H1 (cell line): ENCODE data around the gene GADD45A. TPM values are rescaled to one million over a fixed set of nuclear protein-coding genes. Genes with fewer than 3 reads are reported as not detected.

Source experiments
- CTCF ChIA-PET: fragments of 300-600 bp; sonication (Branson Sonifier 250); formaldehyde crosslinking; loops from one replicate; lab custom pipeline; 2021; ENCODE audit not compliant: partially characterized antibody; lab: Charles Lee
- POLR2A ChIA-PET: fragments of 300-600 bp; sonication (Branson Sonifier 250); formaldehyde crosslinking; loops from one replicate; lab custom pipeline; 2021; ENCODE audit warnings: inconsistent platforms; ENCODE audit not compliant: partially characterized antibody; lab: Charles Lee
- DNase-seq, 2 experiments: peaks; one replicate each; pipeline versions ENCODE4 v3.0.0 to v3.0.0-alpha.2; 2010 to 2022; ENCODE audit warnings: low spot score in 2 of 2, low read depth in 1 of 2, mixed read lengths in 1 of 2
- FAIRE-seq: peaks from 2 replicates; lab custom pipeline; 2011; peaks lifted over from hg19 to GRCh38; lab: Jason Lieb, UNC
- H2AFZ ChIP-seq: 2 replicates; pipeline ENCODE4 v1.8.1; 2012; ENCODE audit warnings: low read length, inconsistent platforms
- H2AK5ac ChIP-seq: 2 replicates; pipeline ENCODE4 v1.6.1; 2013; ENCODE audit warnings: low read depth, low read length
- H2BK120ac ChIP-seq: replicated peaks from 2 replicates; pipeline ENCODE3; 2013; ENCODE audit warnings: low read depth, low read length, inconsistent platforms
- H2BK12ac ChIP-seq: 2 replicates; pipeline ENCODE4 v1.6.1; 2013; ENCODE audit warnings: low read depth, low read length
- H2BK15ac ChIP-seq: 2 replicates; pipeline ENCODE4 v1.6.1; 2013; ENCODE audit warnings: low read length
- H2BK20ac ChIP-seq: 2 replicates; pipeline ENCODE4 v1.6.1; 2013; ENCODE audit warnings: low read length
- H2BK5ac ChIP-seq: 2 replicates; pipeline ENCODE4 v1.6.1; 2013; ENCODE audit warnings: low read depth, low read length
- H3K14ac ChIP-seq: 2 replicates; pipeline ENCODE4 v1.6.1; 2013; ENCODE audit warnings: inconsistent platforms; ENCODE audit not compliant: insufficient read length
- H3K18ac ChIP-seq: 2 replicates; pipeline ENCODE4 v1.6.1; 2013; ENCODE audit warnings: low read length; ENCODE audit errors: extremely low read depth
- H3K23ac ChIP-seq: 2 replicates; pipeline ENCODE4 v1.6.1; 2013; ENCODE audit warnings: inconsistent platforms; ENCODE audit not compliant: insufficient read length
- H3K23me2 ChIP-seq: 2 replicates; pipeline ENCODE4 v1.6.1; 2013; ENCODE audit warnings: low read depth, low read length
- H3K27ac ChIP-seq: 2 replicates; pipeline ENCODE4 v1.6.1; 2011; ENCODE audit warnings: low read depth, low read length, inconsistent platforms
- H3K27me3 ChIP-seq, 4 experiments: replicated peaks in 1 of 4; 1 replicate in 1 of 4; 2 replicates in 3 of 4; pipeline versions ENCODE4 v1.6.1 to v1.8.1; 2011 to 2013; ENCODE audit warnings: low read length in 3 of 4, mild to moderate bottlenecking in 3 of 4, inconsistent platforms in 2 of 4, mixed read lengths in 2 of 4, moderate library complexity in 1 of 4; ENCODE audit not compliant: control insufficient read depth in 3 of 4, insufficient read depth in 3 of 4; ENCODE audit errors: extremely low read depth in 1 of 4
- H3K36me3 ChIP-seq, 4 experiments: 2 replicates each; pipeline versions ENCODE4 v1.6.1 to v1.8.1; 2011 to 2013; ENCODE audit warnings: mild to moderate bottlenecking in 4 of 4, low read length in 3 of 4, moderate library complexity in 2 of 4, control low read depth in 1 of 4, inconsistent platforms in 1 of 4; ENCODE audit not compliant: insufficient read depth in 4 of 4, control insufficient read depth in 2 of 4
- H3K4ac ChIP-seq: replicated peaks from 2 replicates; pipeline ENCODE3; 2013; ENCODE audit warnings: low read length, low read depth, mixed read lengths, inconsistent platforms; ENCODE audit not compliant: insufficient read length
- H3K4me1 ChIP-seq, 4 experiments: replicated peaks in 1 of 4; 1 replicate in 1 of 4; 2 replicates in 3 of 4; pipeline versions ENCODE4 v1.6.1 to v1.8.1; 2011 to 2013; ENCODE audit warnings: low read length in 3 of 4, inconsistent platforms in 2 of 4, mixed read lengths in 1 of 4; ENCODE audit not compliant: insufficient read depth in 4 of 4, control insufficient read depth in 3 of 4
- H3K4me2 ChIP-seq, 2 experiments: 2 replicates each; pipeline versions ENCODE4 v1.6.1 to v1.8.1; 2011 to 2013; ENCODE audit warnings: low read depth in 2 of 2, low read length in 2 of 2, control low read depth in 1 of 2, inconsistent platforms in 1 of 2, mild to moderate bottlenecking in 1 of 2; ENCODE audit not compliant: insufficient read depth in 1 of 2
- H3K4me3 ChIP-seq, 4 experiments: fragments of 200-600, 300-600 bp in 1 of 4; sonication (generic), shearing (Covaris generic), sonication (Bioruptor Twin) in 1 of 4; 2 replicates each; pipeline versions ENCODE4 v1.5.1 to v1.8.1; 2011 to 2016; ENCODE audit warnings: low read length in 4 of 4, low read depth in 3 of 4, control low read depth in 2 of 4, inconsistent platforms in 2 of 4, mild to moderate bottlenecking in 2 of 4, mixed read lengths in 1 of 4, moderate library complexity in 1 of 4; ENCODE audit not compliant: insufficient read depth in 2 of 4; ENCODE audit errors: extremely low read depth in 1 of 4
- H3K56ac ChIP-seq: replicated peaks from 2 replicates; pipeline ENCODE3; 2013; ENCODE audit warnings: low read depth, mild to moderate bottlenecking, mixed read lengths, low read length, inconsistent platforms; ENCODE audit not compliant: insufficient read length
- H3K79me1 ChIP-seq: 2 replicates; pipeline ENCODE4 v1.6.1; 2013; ENCODE audit warnings: low read depth, low read length, control low read depth
- H3K79me2 ChIP-seq, 2 experiments: 2 replicates each; pipeline versions ENCODE4 v1.6.1 to v1.8.1; 2012 to 2013; ENCODE audit warnings: low read length in 2 of 2, mild to moderate bottlenecking in 2 of 2, inconsistent platforms in 1 of 2; ENCODE audit not compliant: insufficient read depth in 2 of 2, control insufficient read depth in 1 of 2
- H3K9ac ChIP-seq, 4 experiments: replicated peaks in 1 of 4; 1 replicate in 1 of 4; 2 replicates in 3 of 4; pipeline versions ENCODE4 v1.6.1 to v1.8.1; 2011 to 2013; ENCODE audit warnings: low read depth in 3 of 4, low read length in 3 of 4, control low read depth in 2 of 4, mild to moderate bottlenecking in 2 of 4, moderate library complexity in 2 of 4, inconsistent platforms in 1 of 4; ENCODE audit errors: extremely low read depth in 1 of 4
- H3K9me3 ChIP-seq, 2 experiments: 2 replicates each; pipeline versions ENCODE4 v1.6.1 to v1.8.1; 2012 to 2013; ENCODE audit warnings: mild to moderate bottlenecking in 2 of 2, moderate library complexity in 2 of 2, control low read depth in 1 of 2, inconsistent platforms in 1 of 2, low read depth in 1 of 2, low read length in 1 of 2, mixed read lengths in 1 of 2; ENCODE audit not compliant: insufficient read depth in 2 of 2
- H4K20me1 ChIP-seq, 2 experiments: replicated peaks in 1 of 2; 2 replicates each; pipeline versions ENCODE3 to v1.8.1; 2011 to 2013; ENCODE audit warnings: inconsistent platforms in 2 of 2, low read length in 2 of 2, mild to moderate bottlenecking in 1 of 2; ENCODE audit not compliant: insufficient read depth in 2 of 2, control insufficient read depth in 1 of 2
- H4K5ac ChIP-seq: 2 replicates; pipeline ENCODE4 v1.6.1; 2013; ENCODE audit warnings: low read length, low read depth, mixed read lengths, inconsistent platforms; ENCODE audit not compliant: insufficient read length
- H4K8ac ChIP-seq: 2 replicates; pipeline ENCODE4 v1.8.0; 2013; ENCODE audit warnings: mild to moderate bottlenecking, moderate library complexity, low read length, inconsistent platforms; ENCODE audit not compliant: insufficient read depth; ENCODE audit errors: extremely low read depth
- H4K91ac ChIP-seq: replicated peaks from 2 replicates; pipeline ENCODE3; 2013; ENCODE audit warnings: low read length, mixed read lengths, inconsistent platforms; ENCODE audit not compliant: insufficient read length
- ATF3 ChIP-seq: IDR thresholded peaks from 2 replicates; pipeline ENCODE4 v1.6.1; 2011; ENCODE audit warnings: low read depth, mild to moderate bottlenecking, low read length; ENCODE audit not compliant: insufficient read depth
- BACH1 ChIP-seq: IDR thresholded peaks from 2 replicates; pipeline ENCODE4 v1.6.1; 2012; ENCODE audit warnings: low read length, improper control_type of control experiment
- BRCA1 ChIP-seq: IDR thresholded peaks from 2 replicates; pipeline ENCODE4 v1.6.1; 2012; ENCODE audit warnings: low read depth, low read length, improper control_type of control experiment
- CHD2 ChIP-seq: IDR thresholded peaks from 2 replicates; pipeline ENCODE4 v1.6.1; 2012; ENCODE audit warnings: low read length, improper control_type of control experiment
- SIN3A ChIP-seq, 2 experiments: IDR thresholded peaks in 1 of 2; conservative IDR thresholded peaks in 1 of 2; 2 replicates each; pipeline ENCODE4 v1.6.1; 2011 to 2012; ENCODE audit warnings: low read length in 2 of 2, improper control_type of control experiment in 1 of 2, low read depth in 1 of 2, mild to moderate bottlenecking in 1 of 2
- WGBS, 2 experiments: shearing (Covaris generic) in 1 of 2; methylation state at CpG; one replicate each; pipeline versions ENCODE4 v1.1.6 to v1.1.7; 2013 to 2015; ENCODE audit warnings: low lambda C conversion rate in 2 of 2, mixed read lengths in 2 of 2, inconsistent platforms in 1 of 2, low coverage in 1 of 2, missing lambda C conversion rate in 1 of 2; ENCODE audit not compliant: insufficient replicate concordance in 2 of 2, insufficient coverage in 1 of 2, insufficient read length in 1 of 2; ENCODE audit errors: extremely low coverage in 1 of 2, missing lambda C conversion rate in 1 of 2; 5-methylcytosine and 5-hydroxymethylcytosine counted together
- polyA plus RNA-seq, 7 experiments: library from polyadenylated mRNA; depleted of rRNA in 3 of 7; stranded (reverse) in 5 of 7; unstranded in 2 of 7; fragments of >200 nt in 5 of 7; fragments of 200-250 nt in 2 of 7; gene quantifications; 1 replicate in 5 of 7; 2 replicates in 1 of 7; 4 replicates in 1 of 7; pipeline versions ENCODE4 v1.2.1 to v1.2.3, GENCODE V29; 2011 to 2013; ENCODE audit warnings: missing spikeins in 2 of 7, mixed read lengths in 2 of 7
- total RNA-seq: library from RNA; stranded (reverse); fragmentation: NEBNext Ultra II Directional; extraction: Animal tissue kit (Norgen Biotek cat#: 25700); gene quantifications from 2 replicates; pipeline ENCODE4 v1.2.1, GENCODE V29; 2021

The GADD45A gene
- total and polyA plus RNA-seq, 2 of the 8 experiments (the other 6 are each of a cell fraction or from before 2014, with no cell fraction given), result 7.6 to 15.6 TPM

GRCh38 chr1:67711855-67712212 is 26.8 kb downstream of the GADD45A start:
- H2BK120ac ChIP-seq, result no peak overlapping the region
- FAIRE-seq (no peak), DNase-seq (no peak)
- H3K4me2 ChIP-seq, result no peak overlapping the region
- peaks cover 0 to 1% (median 0%) of the 10 kb centered on the region in 4 experiments; a peak in 1 of 7 replicates for H3K27me3 ChIP-seq
- H2AFZ ChIP-seq, result no peak overlapping the region
- 92% methylated on average over 2 of the region's 2 CpGs; no CpG with 5 or more reads in 1 of the 2 experiments for WGBS, 2 experiments
- no peak overlapping the region for H4K8ac ChIP-seq
- POLR2A ChIA-PET, result no interaction called here
- H2BK20ac ChIP-seq, result no peak overlapping the region
- no peak overlapping the region for H3K23ac ChIP-seq
- no peaks in the 10 kb centered on the region for H3K79me1 ChIP-seq
- H4K91ac ChIP-seq, result no peak overlapping the region
- H3K14ac ChIP-seq, result no peak overlapping the region
- H3K23me2 ChIP-seq, result no peaks in the 10 kb centered on the region
- H3K9me3 ChIP-seq, result no peaks in the 10 kb centered on the region
- peaks cover 0 to 4% (median 0%) of the 10 kb centered on the region in 4 experiments; a peak in 1 of 7 replicates for H3K4me1 ChIP-seq
- H4K20me1 ChIP-seq, result peaks cover 0 to 2% of the 10 kb centered on the region in 2 experiments
- H3K4me3 ChIP-seq, result no peak overlapping the region
- no peak overlapping the region for H2AK5ac ChIP-seq
- H3K18ac ChIP-seq, result no peak overlapping the region
- H3K79me2 ChIP-seq, result no peaks in the 10 kb centered on the region
- H3K36me3 ChIP-seq, result no peaks in the 10 kb centered on the region
- H4K5ac ChIP-seq, result no peak overlapping the region
- H3K27ac ChIP-seq, result no peak overlapping the region
- no peak overlapping the region for H2BK5ac ChIP-seq
- CTCF ChIA-PET, result interaction anchor here (0.6 to 5.8 kb wide), 8 partner anchors 9 to 177 kb away, joined by 3 to 40 read pairs (median 3); no protein-coding TSS in a partner anchor
- H2BK12ac ChIP-seq, result no peak overlapping the region
- no peak overlapping the region for H3K56ac ChIP-seq
- H3K9ac ChIP-seq, result no peak overlapping the region
- no peak overlapping the region for H3K4ac ChIP-seq
- no peak overlapping the region for H2BK15ac ChIP-seq
- TF ChIP-seq CHD2 (no peak), ATF3 (no peak), BRCA1 (no peak), SIN3A (conservative IDR thresholded peaks at IDR 0.05 in 1 of 2, IDR thresholded peaks at IDR 0.05 in 1 of 2; ENCODE audit: low read depth in 1 of 2, low read length in 2 of 2) (no peak), BACH1 (no peak)
